ENCODE measurements around the gene CCDC186. TPM values are rescaled to one million over a fixed set of nuclear protein-coding genes. Genes with fewer than 3 reads are reported as not detected.

CCDC186 gene
- total and polyA plus RNA-seq, 2 of the 4 experiments (the other 2 are of a cell fraction), result 3.0 to 6.1 TPM

GRCh38 chr10:114215033-114215432, 41.0 kb upstream of the CCDC186 start:
- Histone ChIP-seq H3K4ac (ENCODE audit: low read depth, low read length) (no peak overlapping the region), H3K56ac (ENCODE audit: extremely low read depth, insufficient read depth, low read length) (no peak overlapping the region), H2BK15ac (ENCODE audit: low read depth, low read length) (no peak overlapping the region), H4K91ac (ENCODE audit: insufficient read depth, low read depth, low read length) (no peak overlapping the region), H3K27me3 (ENCODE audit: control insufficient read depth, insufficient read depth, low read length) (peaks cover 8% of the 10 kb centered on the region), H3K14ac (replicated peaks; ENCODE audit: low read depth, low read length) (no peak overlapping the region), H2BK5ac (ENCODE audit: low read depth, low read length, poor library complexity, severe bottlenecking) (no peak overlapping the region), H3K18ac (ENCODE audit: low read depth, low read length) (no peak overlapping the region), H2AK9ac (replicated peaks; ENCODE audit: low read depth, low read length, poor library complexity) (no peak overlapping the region), H3K36me3 (ENCODE audit: control insufficient read depth, insufficient read depth, low read length) (no peaks in the 10 kb centered on the region), H3K4me2 (ENCODE audit: low read depth, low read length) (no peak overlapping the region), H2AK5ac (ENCODE audit: low read depth, low read length) (no peak overlapping the region), H3K4me1 (ENCODE audit: control insufficient read depth, insufficient read depth, low read length) (no peaks in the 10 kb centered on the region), H2BK20ac (ENCODE audit: low read depth, low read length) (no peak overlapping the region), H2AFZ (replicated peaks; ENCODE audit: low read length, poor library complexity) (no peak overlapping the region), H3K79me1 (ENCODE audit: low read depth in 1 of 2, low read length in 2 of 2) (no peaks in the 10 kb centered on the region), H3K9ac (ENCODE audit: low read depth, low read length) (no peak overlapping the region), H3K9me3 (ENCODE audit: control insufficient read depth, insufficient read depth, low read length) (no peaks in the 10 kb centered on the region), H3K4me3 (ENCODE audit: insufficient read depth, low read depth, low read length) (no peak overlapping the region), H4K20me1 (ENCODE audit: insufficient read depth, low read length) (no peaks in the 10 kb centered on the region), H2BK120ac (ENCODE audit: low read depth, low read length) (no peak overlapping the region), H3K9me1 (ENCODE audit: insufficient read depth, low read length) (no peaks in the 10 kb centered on the region), H4K5ac (ENCODE audit: low read depth, low read length) (no peak overlapping the region), H3K23ac (ENCODE audit: low read depth, low read length) (no peak overlapping the region), H3K27ac (ENCODE audit: insufficient read depth, low read length) (no peak overlapping the region), H4K8ac (ENCODE audit: low read depth in 2 of 2, low read length in 2 of 2) (no peak overlapping the region)
- CTCF ChIA-PET, result no interaction called here
- DNase-seq (no peak), ATAC-seq (ENCODE audit: low read depth) (no peak)
- POLR2A ChIA-PET (ENCODE audit: unreplicated experiment), result no interaction called here
- in situ Hi-C loops (cut with MboI; ENCODE audit: low sequenced_read_pairs), result no loop called here
- dilution Hi-C loops (cut with HindIII; ENCODE audit: low sequenced_read_pairs, unreplicated experiment), result no loop called here
- TF ChIP-seq POLR2A (IDR thresholded peaks at IDR 0.05; ENCODE audit: low read depth, low read length) (no peak), FOS (IDR thresholded peaks at IDR 0.05; ENCODE audit: low read depth, low read length) (no peak), BHLHE40 (IDR thresholded peaks at IDR 0.05; ENCODE audit: low read depth, low read length) (no peak), MAZ (IDR thresholded peaks at IDR 0.05; ENCODE audit: borderline replicate concordance, low read depth, low read length) (no peak), USF2 (IDR thresholded peaks at IDR 0.05; ENCODE audit: low read depth, low read length) (no peak), ELK1 (IDR thresholded peaks at IDR 0.05; ENCODE audit: borderline replicate concordance, low read depth, low read length) (no peak), MAFK (IDR thresholded peaks at IDR 0.05; ENCODE audit: low read depth, low read length) (no peak)
- intact Hi-C loops (cut with micrococcal nuclease), result no loop called here
- BruUV-seq (replicated peaks), result no TSS peak
- WGBS, 2 experiments (ENCODE audit: extremely low coverage in 2 of 2, insufficient read length in 1 of 2), result no CpG with 5 or more reads among the region's 1 CpG
